ENCODE results near the gene B3GNT4. TPM values are rescaled to one million over a fixed set of nuclear protein-coding genes. Genes with fewer than 3 reads are reported as not detected.
"Not testable (repeated sequence)": the region's sequence is repeated elsewhere in the genome, so short reads cannot be mapped to it uniquely, and the experiment has no call there.

Gene B3GNT4
- polyA plus RNA-seq, 1 experiment = 0.12 TPM

- POLR2A ChIA-PET = interaction anchor here (0.6 to 1.0 kb wide), 2 partner anchors 19 to 150 kb away, joined by 3 read pairs; partner anchors contain the start of gene LRRC43
- Histone ChIP-seq H3K27ac (ENCODE audit: low read depth, low read length) (no peak overlapping the region), H3K9me3 (ENCODE audit: control insufficient read depth, insufficient read depth, low read length) (no peaks in the 10 kb centered on the region; the same call in 1 of the 2 replicates), H3K4me3 (ENCODE audit: low read depth, low read length) (no peak overlapping the region), H3K27me3 (ENCODE audit: control insufficient read depth, insufficient read depth, low read length) (peaks cover 10% of the 10 kb centered on the region)
- DNase-seq (ENCODE audit: low read depth, low spot score) = no peak
- CTCF ChIA-PET = no interaction called here
- no peak for TF ChIP-seq CTCF (IDR thresholded peaks at IDR 0.05; ENCODE audit: low read depth, low read length)
Measured at GRCh38 chr12:122201381-122201780, 2.1 kb upstream of the B3GNT4 start.

GRCh38 chr12:122202017-122202416 is 1.5 kb upstream of the B3GNT4 start:
- H3K9me3 ChIP-seq (ENCODE audit: control insufficient read depth, insufficient read depth, low read length) = no peaks in the 10 kb centered on the region; the same call in 1 of the 2 replicates
- no peak for TF ChIP-seq CTCF (IDR thresholded peaks at IDR 0.05; ENCODE audit: low read depth, low read length)
- no peak overlapping the region for H3K27ac ChIP-seq (ENCODE audit: low read depth, low read length)
- CTCF ChIA-PET = no interaction called here
- H3K4me3 ChIP-seq (ENCODE audit: low read depth, low read length) = no peak overlapping the region
- POLR2A ChIA-PET = interaction anchor here (0.6 to 1.0 kb wide), 2 partner anchors 19 to 150 kb away, joined by 3 read pairs; partner anchors contain the start of gene LRRC43
- no peak for DNase-seq (ENCODE audit: low read depth, low spot score)
- H3K27me3 ChIP-seq (ENCODE audit: control insufficient read depth, insufficient read depth, low read length) = peaks cover 10% of the 10 kb centered on the region

- POLR2A ChIA-PET; H3K27ac ChIP-seq (ENCODE audit: low read depth, low read length); H3K27me3 ChIP-seq (ENCODE audit: control insufficient read depth, insufficient read depth, low read length); DNase-seq (ENCODE audit: low read depth, low spot score); CTCF ChIA-PET; H3K9me3 ChIP-seq (ENCODE audit: control insufficient read depth, insufficient read depth, low read length): not testable (repeated sequence)
- H3K4me3 ChIP-seq (ENCODE audit: low read depth, low read length) = peak overlapping the region; percentile 64
Measured at GRCh38 chr12:122202811-122203210, 698 bp upstream of the B3GNT4 start.

GRCh38 chr12:122204167-122205052 is 901 bp downstream of the B3GNT4 start:
- TF ChIP-seq CTCF (IDR thresholded peaks at IDR 0.05; ENCODE audit: low read depth, low read length) = no peak
- Histone ChIP-seq H3K27ac (ENCODE audit: low read depth, low read length) (no peak overlapping the region), H3K4me3 (ENCODE audit: low read depth, low read length) (peak overlapping the region; percentile 64), H3K9me3 (ENCODE audit: control insufficient read depth, insufficient read depth, low read length) (no peaks in the 10 kb centered on the region; the same call in 1 of the 2 replicates), H3K27me3 (ENCODE audit: control insufficient read depth, insufficient read depth, low read length) (peaks cover 10% of the 10 kb centered on the region)
- DNase-seq (ENCODE audit: low read depth, low spot score) = no peak
- ChIA-PET POLR2A (interaction anchor here (0.5 kb wide), 1 partner anchor 185 kb away, joined by 3 read pairs; no protein-coding TSS in a partner anchor), CTCF (no interaction called here)

GRCh38 chr12:122205053-122205925 is 1.8 kb downstream of the B3GNT4 start:
- no peak overlapping the region for H3K27ac ChIP-seq (ENCODE audit: low read depth, low read length)

More at GRCh38 chr12:122205053-122205925, 1.8 kb downstream of the B3GNT4 start:
- H3K9me3 ChIP-seq (ENCODE audit: control insufficient read depth, insufficient read depth, low read length) = no peaks in the 10 kb centered on the region; the same call in 1 of the 2 replicates
- POLR2A ChIA-PET = interaction anchor here (0.5 to 0.8 kb wide), 5 partner anchors 9 to 185 kb away, joined by 3 to 4 read pairs (median 3); partner anchors contain the start of gene DIABLO
- no peak for DNase-seq (ENCODE audit: low read depth, low spot score)
- CTCF ChIA-PET = no interaction called here
- H3K4me3 ChIP-seq (ENCODE audit: low read depth, low read length) = no peak overlapping the region
- H3K27me3 ChIP-seq (ENCODE audit: control insufficient read depth, insufficient read depth, low read length) = peaks cover 10% of the 10 kb centered on the region
- TF ChIP-seq CTCF (IDR thresholded peaks at IDR 0.05; ENCODE audit: low read depth, low read length) = no peak

Measured in AG04450 (cell line).